HG02763 (cell line): ENCODE measurements around the gene DNAH17.
"Not testable (repeated sequence)": the region's sequence is repeated elsewhere in the genome, so short reads cannot be mapped to it uniquely, and the experiment has no call there.

Experiments
- ATAC-seq: cut with Tn5 transposase; IDR thresholded peaks from one replicate; pipeline ENCODE4 v1.9.1; 2021; ENCODE audit warnings: mild to moderate bottlenecking, moderate library complexity; ENCODE audit not compliant: unreplicated experiment

DNAH17 gene

GRCh38 chr17:78484271-78485246 is 92.6 kb downstream of the DNAH17 start:
- ATAC-seq, result no peak

GRCh38 chr17:78479369-78479768 is 97.8 kb downstream of the DNAH17 start:
- no peak for ATAC-seq

GRCh38 chr17:78478757-78479297 is 98.4 kb downstream of the DNAH17 start:
- no peak for ATAC-seq

GRCh38 chr17:78477913-78478756 is 99.1 kb downstream of the DNAH17 start:
- no peak for ATAC-seq

GRCh38 chr17:78476973-78477372 is 100.2 kb downstream of the DNAH17 start:
- ATAC-seq, result no peak

- ATAC-seq, result no peak
Observed at GRCh38 chr17:78476149-78476548, 101.0 kb downstream of the DNAH17 start.

- no peak for ATAC-seq
Observed at GRCh38 chr17:78475211-78475610, 102.0 kb downstream of the DNAH17 start.

GRCh38 chr17:78474614-78475146 is 102.5 kb downstream of the DNAH17 start:
- ATAC-seq, result peak; percentile 75

- no peak for ATAC-seq
Observed at GRCh38 chr17:78473951-78474613, 103.1 kb downstream of the DNAH17 start.

GRCh38 chr17:78472035-78472905 is 104.9 kb downstream of the DNAH17 start:
- ATAC-seq, result no peak

- no peak for ATAC-seq
Observed at GRCh38 chr17:78471635-78472034, 105.6 kb downstream of the DNAH17 start.

GRCh38 chr17:78469443-78469842 is 107.8 kb downstream of the DNAH17 start:
- ATAC-seq, result no peak

- no peak for ATAC-seq
Observed at GRCh38 chr17:78468366-78468765, 108.8 kb downstream of the DNAH17 start.

GRCh38 chr17:78466786-78467715 is 110.1 kb downstream of the DNAH17 start:
- ATAC-seq, result no peak

- ATAC-seq, result not testable (repeated sequence)
Observed at GRCh38 chr17:78466109-78466785, 110.9 kb downstream of the DNAH17 start.

GRCh38 chr17:78462148-78462547 is 115.0 kb downstream of the DNAH17 start:
- ATAC-seq, result no peak

GRCh38 chr17:78461799-78462053 is 115.5 kb downstream of the DNAH17 start:
- no peak for ATAC-seq
